ENCODE data around the gene HOXA7. TPM values are rescaled to one million over a fixed set of nuclear protein-coding genes. Genes with fewer than 3 reads are reported as not detected.
A peak's percentile ranks its signal among the peaks of the same experiment; 100 is the strongest.

HOXA7 gene
- total and polyA plus RNA-seq, 2 experiments from 2014 or later = 0.24 TPM; not detected in 1

DNA sequence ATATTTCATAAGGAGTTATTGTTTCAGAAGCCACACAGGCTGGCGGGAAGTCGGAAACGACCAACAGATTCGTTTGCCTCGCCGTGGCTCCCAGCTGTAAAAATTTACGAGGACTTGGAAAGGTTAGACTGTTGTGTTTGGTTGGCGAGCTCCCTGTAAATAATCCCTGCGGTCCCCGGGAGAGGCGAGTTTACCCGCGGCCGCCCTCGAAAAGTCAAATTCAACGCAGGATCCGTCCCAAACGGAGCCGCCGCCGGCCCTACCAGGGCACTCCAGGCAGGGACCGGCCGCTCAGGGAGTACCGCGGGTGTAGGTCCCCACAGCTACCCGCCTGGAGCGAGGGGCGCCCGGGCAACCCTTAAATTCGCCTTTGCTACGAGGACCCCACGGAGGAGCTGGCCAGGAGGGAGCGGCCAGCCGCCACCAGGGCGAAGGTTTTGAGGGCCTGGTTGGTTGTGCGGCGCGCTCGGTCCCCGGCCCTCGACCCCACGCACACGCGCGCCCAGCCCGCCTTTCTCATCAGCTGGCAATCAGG, 9.6 kb upstream of the HOXA7 start:
- no peaks in the 10 kb centered on the region for H3K9me2 ChIP-seq (ENCODE audit: insufficient read depth)
- no peak overlapping the region for H3K27ac ChIP-seq (ENCODE audit: low read depth)
- H3K4me3 Mint-ChIP-seq = no peak overlapping the region
- H3K27ac Mint-ChIP-seq = no peak overlapping the region
- H3K4me1 ChIP-seq (ENCODE audit: insufficient read depth) = peaks cover 4% of the 10 kb centered on the region
- H3K36me3 Mint-ChIP-seq (ENCODE audit: low read depth) = no peaks in the 10 kb centered on the region; the same call in 2 of the 3 replicates
- TF ChIP-seq EZH2 (IDR thresholded peaks at IDR 0.05; ENCODE audit: low read depth, unreplicated experiment) (peak; percentile 83), STAT1 (IDR thresholded peaks at IDR 0.05; ENCODE audit: unreplicated experiment) (no peak), EZH2phosphoT487 (IDR thresholded peaks at IDR 0.05; ENCODE audit: unreplicated experiment) (peak; percentile 98)
- TF ChIP-seq, protein P1, sequence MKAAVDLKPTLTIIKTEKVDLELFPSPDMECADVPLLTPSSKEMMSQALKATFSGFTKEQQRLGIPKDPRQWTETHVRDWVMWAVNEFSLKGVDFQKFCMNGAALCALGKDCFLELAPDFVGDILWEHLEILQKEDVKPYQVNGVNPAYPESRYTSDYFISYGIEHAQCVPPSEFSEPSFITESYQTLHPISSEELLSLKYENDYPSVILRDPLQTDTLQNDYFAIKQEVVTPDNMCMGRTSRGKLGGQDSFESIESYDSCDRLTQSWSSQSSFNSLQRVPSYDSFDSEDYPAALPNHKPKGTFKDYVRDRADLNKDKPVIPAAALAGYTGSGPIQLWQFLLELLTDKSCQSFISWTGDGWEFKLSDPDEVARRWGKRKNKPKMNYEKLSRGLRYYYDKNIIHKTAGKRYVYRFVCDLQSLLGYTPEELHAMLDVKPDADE (IDR thresholded peaks at IDR 0.05) = no peak
- peaks cover 100% of the 10 kb centered on the region for H3K27me3 ChIP-seq (ENCODE audit: insufficient read depth)
- H3K36me3 ChIP-seq (ENCODE audit: insufficient read depth) = no peaks in the 10 kb centered on the region; the same call in 1 of the 2 replicates
- H3K9me3 Mint-ChIP-seq = peaks cover 11% of the 10 kb centered on the region; the same call in 2 of the 3 replicates
- peaks cover 32% of the 10 kb centered on the region for H3F3A ChIP-seq (replicated peaks; ENCODE audit: low read depth)
- H3K79me2 ChIP-seq (replicated peaks; ENCODE audit: insufficient read depth) = no peaks in the 10 kb centered on the region
- no peak overlapping the region for H3K4me3 ChIP-seq
- H3K4me1 Mint-ChIP-seq = peaks cover 13% of the 10 kb centered on the region
- DNase-seq (ENCODE audit: low spot score) = peak; percentile 32
- H3K27me3 Mint-ChIP-seq (ENCODE audit: insufficient read depth, low read depth, poor library complexity) = peaks cover 100% of the 10 kb centered on the region
- H3K4me2 ChIP-seq = no peak overlapping the region
- ATAC-seq = no peak
- peaks cover 51% of the 10 kb centered on the region for H4K20me1 ChIP-seq (replicated peaks; ENCODE audit: insufficient read depth)
- H2AFZ ChIP-seq = no peak overlapping the region

DNA sequence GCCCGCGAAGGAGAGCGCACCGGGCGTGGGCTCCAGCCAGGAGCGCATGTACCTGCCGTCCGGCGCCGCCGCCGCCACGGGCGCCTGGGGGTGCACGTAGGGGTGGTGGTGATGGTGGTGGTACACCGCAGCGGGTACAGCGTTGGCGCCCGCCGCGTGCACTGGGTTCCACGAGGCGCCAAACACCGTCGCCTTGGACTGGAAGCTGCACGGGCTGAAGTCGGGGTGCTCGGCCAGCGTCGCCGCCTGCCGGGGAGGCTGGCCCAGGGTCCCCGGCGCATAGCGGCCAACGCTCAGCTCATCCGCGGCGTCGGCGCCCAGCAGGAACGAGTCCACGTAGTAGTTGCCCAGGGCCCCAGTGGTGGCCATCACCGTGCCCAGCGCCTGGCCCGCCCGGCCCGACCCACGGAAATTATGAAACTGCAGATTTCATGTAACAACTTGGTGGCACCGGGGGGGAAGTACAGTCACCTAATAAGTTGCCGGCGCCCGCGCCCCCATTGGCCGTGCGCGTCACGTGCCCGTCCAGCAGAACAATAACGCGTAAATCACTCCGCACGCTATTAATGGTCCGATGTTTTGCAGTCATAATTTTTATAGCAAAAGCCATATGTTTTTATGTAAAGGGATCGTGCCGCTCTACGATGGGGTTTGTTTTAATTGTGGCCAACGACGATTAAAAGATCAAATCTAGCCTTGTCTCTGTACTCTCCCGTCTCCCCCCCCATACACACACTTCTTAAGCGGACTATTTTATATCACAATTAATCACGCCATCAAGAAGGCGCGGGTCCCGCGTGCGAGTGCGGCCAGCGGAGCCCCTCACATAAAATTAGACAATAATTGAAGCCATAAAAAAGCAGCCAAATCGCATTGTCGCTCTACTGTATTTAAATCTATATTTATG, 8.9 kb upstream of the HOXA7 start, which contains the start of gene HOXA9:
HOXA9 (minus strand) TSS at position 449 of the 907 bp plus-strand sequence; CDS start at position 369, 80 bp downstream.
- Histone ChIP-seq H4K20me1 (replicated peaks; ENCODE audit: insufficient read depth) (peaks cover 44% of the 10 kb centered on the region), H3K4me3 (peak within 1 kb of the TSS; percentile 43; the same call in 1 of the 2 replicates), H3K27me3 (ENCODE audit: insufficient read depth) (peaks cover 100% of the 10 kb centered on the region), H3K27ac (ENCODE audit: low read depth) (no peak within 1 kb of the TSS), H3K79me2 (replicated peaks; ENCODE audit: insufficient read depth) (no peaks in the 10 kb centered on the region), H3K4me1 (ENCODE audit: insufficient read depth) (peaks cover 4% of the 10 kb centered on the region), H3K4me2 (peak within 1 kb of the TSS; percentile 65), H3K36me3 (ENCODE audit: insufficient read depth) (no peaks in the 10 kb centered on the region; the same call in 1 of the 2 replicates), H2AFZ (peak within 1 kb of the TSS; percentile 85; the same call in 1 of the 2 replicates), H3K9me2 (ENCODE audit: insufficient read depth) (no peaks in the 10 kb centered on the region), H3F3A (replicated peaks; ENCODE audit: low read depth) (peaks cover 31% of the 10 kb centered on the region)
- peak; percentile 54 for DNase-seq (ENCODE audit: low spot score)
- Mint-ChIP-seq H3K27ac (no peak within 1 kb of the TSS), H3K4me1 (peaks cover 13% of the 10 kb centered on the region), H3K4me3 (peak within 1 kb of the TSS; percentile 43; the same call in 1 of the 3 replicates), H3K36me3 (ENCODE audit: low read depth) (no peaks in the 10 kb centered on the region; the same call in 2 of the 3 replicates), H3K9me3 (peaks cover 11% of the 10 kb centered on the region; the same call in 2 of the 3 replicates), H3K27me3 (ENCODE audit: insufficient read depth, low read depth, poor library complexity) (peaks cover 99% of the 10 kb centered on the region)
- peak; percentile 1; the same call in 2 of the 3 replicates for ATAC-seq
- TF ChIP-seq EZH2phosphoT487 (IDR thresholded peaks at IDR 0.05; ENCODE audit: unreplicated experiment) (peak; percentile 88), EZH2 (IDR thresholded peaks at IDR 0.05; ENCODE audit: low read depth, unreplicated experiment) (peak; percentile 91), NANOG (IDR thresholded peaks at IDR 0.05; ENCODE audit: borderline replicate concordance) (no peak), JUNB (IDR thresholded peaks at IDR 0.05; ENCODE audit: unreplicated experiment) (no peak)

All from GM23338 (cell line).